Epidermal melanocyte (primary cell): ENCODE data around the gene PREX1.

Source experiments
- DNase-seq: peaks from one replicate; pipeline ENCODE4 v3.0.0; 2011; ENCODE audit warnings: low spot score; ENCODE audit not compliant: insufficient read length

PREX1 gene

DNA sequence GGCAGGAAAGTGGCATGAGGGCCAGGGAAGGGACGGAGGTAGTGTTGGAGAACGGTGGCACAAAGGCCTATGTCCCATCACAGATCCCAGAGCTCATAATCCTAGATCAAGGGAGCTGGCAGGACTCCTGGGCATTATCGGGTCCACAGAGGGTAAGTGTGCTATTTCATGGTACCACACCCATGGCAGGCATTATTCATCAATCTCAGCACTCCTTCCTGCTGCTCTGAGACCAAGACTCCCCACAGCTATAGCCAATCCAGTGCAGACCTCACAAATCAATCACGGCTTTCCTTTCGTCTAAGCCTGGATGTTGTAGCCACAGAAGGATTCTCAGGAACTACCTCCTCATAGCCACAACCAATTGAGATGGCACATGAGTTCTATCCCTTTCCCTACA, 187.9 kb downstream of the PREX1 start:
- DNase-seq = no peak

DNA sequence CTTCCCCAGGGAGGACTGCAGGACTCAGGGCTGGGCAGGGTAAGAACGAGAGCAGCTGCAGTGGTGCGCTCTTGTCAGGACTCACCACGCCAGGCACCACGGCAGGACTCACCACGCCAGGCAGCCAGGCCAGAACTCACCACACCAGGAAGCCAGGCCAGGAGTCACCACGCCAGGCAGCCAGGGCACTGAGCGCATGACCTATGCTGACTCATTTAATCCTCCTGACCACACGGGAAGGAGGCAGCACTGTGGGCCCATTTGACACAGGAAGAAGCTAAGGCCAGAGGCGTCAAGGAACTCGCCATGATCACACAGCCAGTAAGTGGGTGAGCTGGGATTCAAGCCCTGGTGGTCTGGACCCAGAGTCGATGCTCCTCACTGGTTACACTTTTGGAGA, 189.3 kb downstream of the PREX1 start:
- DNase-seq = no peak

DNA sequence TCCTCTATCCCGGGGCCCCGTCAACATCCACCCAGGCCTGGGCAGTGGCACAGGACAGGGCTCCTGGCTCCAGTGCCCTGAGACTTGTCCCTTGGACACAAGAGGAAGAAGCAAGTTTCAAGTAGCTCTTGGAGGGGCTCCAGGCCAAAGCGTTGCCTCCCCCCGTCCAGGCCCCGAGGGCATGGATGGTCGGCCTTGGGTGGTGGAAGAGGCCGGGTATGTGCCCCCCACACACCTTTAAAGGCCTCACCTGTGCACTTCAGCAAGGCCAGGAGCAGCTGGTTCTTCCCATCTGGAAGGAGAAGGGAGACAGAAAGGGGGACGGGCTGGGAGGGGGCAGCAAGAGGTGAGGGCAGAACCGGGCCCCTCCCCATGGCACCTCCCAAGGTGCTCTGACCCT, 190.3 kb downstream of the PREX1 start:
- DNase-seq = no peak

DNA sequence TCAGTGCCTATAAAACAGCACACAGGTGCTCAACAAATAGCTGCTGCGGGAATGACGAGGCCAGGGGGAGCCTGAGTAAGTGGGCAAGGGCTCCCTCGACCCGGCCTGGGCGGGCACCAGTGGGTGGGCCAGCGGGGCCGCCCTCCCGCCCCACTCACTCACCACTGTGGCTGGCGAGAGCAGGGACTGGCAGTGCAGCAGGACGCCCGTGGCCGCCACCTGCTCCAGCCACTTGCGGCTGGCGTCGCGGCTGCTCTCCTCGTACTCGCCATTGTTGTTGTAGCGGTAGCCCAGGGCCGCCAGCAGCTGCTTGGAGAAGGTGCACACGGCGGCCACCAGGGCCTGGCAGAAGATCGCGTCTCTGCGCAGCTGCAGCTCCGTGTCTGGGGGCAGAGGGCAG, 191.5 kb downstream of the PREX1 start:
- no peak for DNase-seq

DNA sequence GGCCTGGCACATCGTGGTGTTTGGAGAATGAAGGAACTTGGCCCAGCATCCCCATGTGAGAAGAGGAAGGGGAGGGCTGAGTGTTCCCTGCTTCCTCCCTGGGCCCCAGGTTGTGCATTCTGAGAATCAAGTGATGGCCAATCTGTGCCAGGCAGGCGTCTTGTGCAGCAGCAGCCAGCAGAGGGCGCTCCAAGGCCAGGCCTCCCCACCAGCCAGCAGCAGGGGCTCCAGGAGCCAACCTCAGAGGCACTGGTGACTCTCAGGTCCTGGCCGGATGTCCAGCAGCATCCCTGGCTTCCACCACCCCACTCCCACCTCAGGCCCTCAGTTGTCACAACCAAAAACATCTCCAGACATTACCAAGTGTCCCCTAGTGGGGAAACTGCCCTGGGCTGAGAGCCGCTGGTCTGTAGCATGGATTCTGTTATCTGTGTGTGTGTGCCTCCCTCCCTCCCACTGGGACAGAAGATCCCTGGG, 192.0 kb downstream of the PREX1 start:
- DNase-seq = peak; percentile 61

DNA sequence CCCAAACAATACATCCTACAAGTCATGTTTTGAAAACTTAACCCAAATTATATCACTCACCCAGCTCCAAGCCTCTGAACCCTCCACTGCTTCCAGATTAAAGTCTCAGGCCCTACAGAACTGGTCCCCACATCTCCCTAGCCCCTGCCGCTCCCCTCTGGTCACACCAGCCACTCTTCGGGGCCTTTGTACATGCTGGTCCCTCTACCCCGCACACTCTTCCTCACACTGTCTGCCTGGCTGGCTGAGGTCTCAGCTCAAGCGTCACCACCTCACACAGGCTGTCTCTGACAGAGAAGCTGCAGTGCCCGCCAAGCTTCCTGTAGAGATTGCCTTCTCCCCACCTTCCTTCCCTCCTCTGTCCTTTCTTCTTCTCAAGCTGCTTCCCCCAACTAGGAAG, 192.4 kb downstream of the PREX1 start:
- DNase-seq = no peak

DNA sequence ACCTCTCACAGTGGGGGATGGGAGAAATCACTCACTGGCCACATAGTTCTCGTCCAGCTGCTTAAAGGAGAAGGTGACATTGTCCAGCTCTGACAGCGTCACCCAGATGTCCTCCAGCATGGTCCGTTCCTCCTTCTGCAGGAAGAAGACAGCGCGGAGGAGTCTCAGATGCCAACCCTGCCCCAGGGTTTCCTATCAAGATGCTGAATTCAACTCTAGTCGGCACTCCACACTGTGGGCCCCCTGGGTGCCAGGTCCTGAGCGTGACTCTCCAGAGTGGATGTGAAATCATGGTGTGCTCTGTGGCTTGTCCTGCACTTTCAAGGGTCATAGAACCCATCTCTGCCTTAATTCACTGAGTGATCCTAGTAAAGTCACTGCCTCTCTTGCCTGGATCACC, 193.2 kb downstream of the PREX1 start:
- DNase-seq = no peak

DNA sequence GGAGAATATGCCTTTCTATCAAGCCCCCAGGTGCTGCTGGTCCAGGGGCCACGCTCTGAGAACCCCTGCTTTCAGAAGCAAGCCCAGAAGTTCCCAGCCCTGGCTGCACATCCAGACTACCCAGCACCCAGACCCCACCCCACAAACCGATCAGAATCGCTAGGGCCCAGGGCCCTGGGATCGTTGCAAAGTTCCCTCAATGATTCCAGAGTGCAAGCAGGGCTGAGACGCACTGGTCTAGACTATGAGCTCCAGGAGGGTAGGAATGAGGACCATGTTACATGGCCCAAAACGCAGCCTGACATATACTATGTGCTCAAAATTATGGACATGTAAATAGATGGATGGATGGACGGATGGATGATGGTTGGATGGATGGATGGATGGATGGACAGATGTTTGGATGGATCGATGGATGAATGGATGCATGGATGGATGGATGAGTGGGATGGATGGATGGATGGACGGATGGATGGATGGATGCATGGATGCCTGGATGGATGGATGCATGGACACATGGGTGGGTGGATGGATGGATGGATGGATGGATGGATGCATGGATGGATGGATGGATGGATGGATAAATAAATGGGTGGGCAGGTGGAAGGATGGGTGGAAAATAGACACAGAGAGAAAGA, 194.1 kb downstream of the PREX1 start:
- no peak for DNase-seq

DNA sequence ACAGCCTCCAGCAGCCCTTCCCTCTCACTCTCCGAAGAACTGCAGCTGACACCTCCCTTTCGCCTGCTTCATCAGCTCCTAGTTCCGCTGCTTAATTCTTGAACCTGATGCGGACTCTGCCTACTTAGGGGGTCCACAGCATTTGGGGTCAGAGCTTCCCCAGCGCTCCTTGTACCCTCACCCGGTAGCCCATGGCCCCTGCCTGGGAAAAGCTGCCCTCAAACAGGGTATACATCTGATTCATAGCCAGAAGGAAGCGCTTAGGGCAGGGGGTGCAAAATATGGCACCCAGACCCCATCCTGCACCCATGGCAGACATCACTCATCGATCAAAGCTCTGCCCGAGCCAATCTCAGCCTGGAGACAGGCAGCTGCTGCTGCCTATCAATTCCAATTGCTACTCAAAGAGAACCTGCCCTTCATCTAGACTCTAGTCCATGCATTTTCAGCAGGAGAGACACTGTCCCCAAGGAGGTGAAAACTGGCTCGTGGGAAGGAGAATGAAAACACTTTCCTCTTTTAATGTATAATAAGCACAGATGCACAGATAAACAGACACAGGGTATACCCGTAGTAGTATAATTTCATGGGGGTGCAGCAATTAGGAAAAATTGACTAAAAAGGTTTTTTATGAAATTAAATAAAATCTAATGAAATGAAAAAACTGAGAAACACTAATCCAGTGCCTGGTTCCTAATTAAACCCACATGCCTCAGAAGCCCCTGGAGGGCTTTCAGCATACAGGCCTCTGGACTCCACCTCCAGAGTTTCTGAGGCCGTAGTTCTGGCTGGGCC, 194.8 kb downstream of the PREX1 start:
- DNase-seq = no peak

DNA sequence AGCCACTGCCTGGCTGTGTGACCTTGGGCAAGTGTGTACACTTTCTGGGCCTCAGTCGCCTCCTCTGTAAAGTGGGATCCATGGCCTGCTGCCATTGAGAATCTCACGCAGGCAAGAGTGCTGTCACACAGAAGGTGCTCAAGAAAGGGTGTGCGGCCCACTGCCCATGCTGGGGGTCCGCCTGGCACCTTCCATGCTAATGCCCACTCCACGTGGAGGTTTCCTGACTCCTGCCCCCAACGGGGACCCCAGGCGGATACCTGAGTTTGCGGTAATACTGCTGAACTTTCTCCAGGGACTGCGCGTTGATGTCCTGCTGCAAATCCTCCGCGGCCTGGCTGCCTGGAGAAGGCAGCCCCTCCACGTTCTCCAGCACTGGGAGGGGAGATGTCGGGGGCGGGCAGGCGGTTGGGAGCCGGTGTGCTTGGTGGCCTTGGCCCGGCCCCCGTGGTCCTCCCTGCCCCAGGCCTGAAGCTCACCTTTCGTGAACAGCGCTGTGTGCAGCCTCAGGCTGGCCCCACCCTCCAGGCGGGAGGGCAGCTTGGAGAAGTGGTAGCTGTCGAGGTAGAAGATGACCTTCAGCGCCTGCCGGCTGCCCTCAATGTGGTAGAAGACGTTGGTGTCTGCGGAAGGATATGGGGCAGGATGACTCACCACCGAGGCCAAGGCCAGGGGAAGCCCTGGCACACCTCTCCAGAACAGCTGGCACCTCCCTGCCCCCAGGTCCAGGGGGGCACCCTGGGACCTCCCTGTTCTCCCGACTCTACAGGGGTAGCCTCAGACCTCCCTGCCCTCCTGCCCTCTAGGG, 195.6 kb downstream of the PREX1 start:
- DNase-seq = no peak

DNA sequence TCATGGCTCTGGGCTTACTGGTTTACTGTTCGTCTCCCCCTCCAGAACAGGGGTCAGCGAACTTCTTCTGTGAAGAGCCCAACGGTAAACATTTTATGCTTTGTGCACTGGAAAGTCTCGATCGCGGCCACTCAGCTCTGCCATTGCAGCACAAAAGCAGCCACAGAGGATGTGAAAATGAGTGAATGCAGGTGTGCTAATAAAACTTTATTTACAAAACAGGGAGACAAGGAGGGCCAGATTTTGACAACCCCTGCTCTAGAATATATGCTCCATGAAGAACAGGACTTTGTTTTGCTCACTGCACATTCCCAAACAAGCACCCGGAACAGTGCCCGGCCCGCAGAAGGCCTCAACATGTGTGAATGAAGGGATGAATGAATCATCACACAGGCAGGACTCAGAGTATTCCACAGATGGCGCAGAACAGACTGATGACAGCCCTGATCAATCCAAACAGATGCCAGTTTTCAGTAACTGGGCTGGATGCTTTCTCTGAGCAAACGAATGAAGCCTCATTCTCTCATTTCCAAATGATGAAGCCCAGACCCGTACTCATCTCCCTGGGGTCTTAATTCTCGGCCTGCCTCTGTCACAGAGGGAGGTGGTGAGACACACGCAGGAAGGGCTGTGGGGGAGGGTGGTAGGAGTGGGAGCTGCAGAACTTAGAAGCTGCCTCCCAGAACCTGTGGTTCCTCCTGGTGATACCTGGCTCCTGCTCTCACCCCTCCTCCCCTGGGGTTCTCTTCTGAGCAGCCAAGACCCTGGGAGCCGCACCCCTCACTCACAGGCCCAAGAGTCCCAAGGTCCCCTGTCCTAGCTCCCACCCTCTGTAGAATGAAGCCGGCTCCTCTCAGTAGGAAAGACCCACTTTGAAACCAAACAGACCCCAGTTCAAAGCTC, 196.4 kb downstream of the PREX1 start:
- DNase-seq = peak; percentile 49

DNA sequence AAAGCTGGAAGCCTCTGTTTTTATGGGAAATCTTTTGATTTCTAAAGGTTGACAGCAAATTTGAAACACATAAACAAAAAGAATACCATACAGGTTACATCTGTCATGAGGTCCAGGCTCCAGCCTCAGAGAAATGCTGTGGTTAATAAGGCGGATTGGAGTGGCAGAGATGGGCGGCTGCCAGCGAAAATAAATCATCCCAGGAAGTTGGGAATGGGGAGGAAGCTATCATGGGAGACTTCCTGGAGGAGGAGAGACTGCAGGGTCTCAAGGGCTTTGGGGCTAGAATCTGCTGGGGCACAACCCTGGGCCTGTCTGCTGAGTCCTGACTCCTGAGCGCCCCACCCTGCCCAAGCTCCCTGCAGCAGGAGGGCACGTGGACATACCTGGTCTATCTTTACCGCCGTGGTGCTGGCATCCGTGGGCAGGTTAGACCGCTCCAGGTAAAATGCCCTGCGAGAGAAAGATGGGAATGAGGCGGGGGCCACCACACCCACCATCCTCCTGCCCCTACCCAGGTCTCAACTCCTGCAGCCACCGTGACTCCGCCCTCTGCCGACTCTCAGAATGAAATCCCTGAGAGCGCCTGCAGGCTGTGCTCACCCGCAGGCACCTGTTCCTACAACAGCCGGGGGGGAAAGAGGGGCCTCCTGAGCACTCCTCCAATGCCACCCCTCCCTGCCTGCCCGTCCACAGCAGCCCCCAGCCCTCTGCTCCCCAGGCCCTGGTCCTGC, 197.3 kb downstream of the PREX1 start:
- DNase-seq = no peak

DNA sequence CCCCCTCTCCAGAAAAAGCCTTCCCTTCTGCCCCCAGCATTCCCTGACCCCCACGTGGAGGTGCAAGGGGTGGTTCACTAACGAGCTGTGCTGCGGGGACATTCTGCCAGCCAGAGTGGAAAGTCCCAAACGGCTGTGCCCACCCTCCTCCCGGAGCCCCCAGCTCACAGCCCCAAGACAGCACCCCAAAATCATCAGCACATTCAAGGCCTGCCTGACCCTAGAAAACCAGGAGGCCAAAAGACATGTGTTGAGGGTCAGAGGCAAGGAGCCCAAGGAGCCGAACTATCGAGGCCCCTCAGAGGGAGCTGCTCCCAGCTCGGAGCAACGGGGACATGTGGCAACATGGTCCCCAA, 197.9 kb downstream of the PREX1 start:
- no peak for DNase-seq

DNA sequence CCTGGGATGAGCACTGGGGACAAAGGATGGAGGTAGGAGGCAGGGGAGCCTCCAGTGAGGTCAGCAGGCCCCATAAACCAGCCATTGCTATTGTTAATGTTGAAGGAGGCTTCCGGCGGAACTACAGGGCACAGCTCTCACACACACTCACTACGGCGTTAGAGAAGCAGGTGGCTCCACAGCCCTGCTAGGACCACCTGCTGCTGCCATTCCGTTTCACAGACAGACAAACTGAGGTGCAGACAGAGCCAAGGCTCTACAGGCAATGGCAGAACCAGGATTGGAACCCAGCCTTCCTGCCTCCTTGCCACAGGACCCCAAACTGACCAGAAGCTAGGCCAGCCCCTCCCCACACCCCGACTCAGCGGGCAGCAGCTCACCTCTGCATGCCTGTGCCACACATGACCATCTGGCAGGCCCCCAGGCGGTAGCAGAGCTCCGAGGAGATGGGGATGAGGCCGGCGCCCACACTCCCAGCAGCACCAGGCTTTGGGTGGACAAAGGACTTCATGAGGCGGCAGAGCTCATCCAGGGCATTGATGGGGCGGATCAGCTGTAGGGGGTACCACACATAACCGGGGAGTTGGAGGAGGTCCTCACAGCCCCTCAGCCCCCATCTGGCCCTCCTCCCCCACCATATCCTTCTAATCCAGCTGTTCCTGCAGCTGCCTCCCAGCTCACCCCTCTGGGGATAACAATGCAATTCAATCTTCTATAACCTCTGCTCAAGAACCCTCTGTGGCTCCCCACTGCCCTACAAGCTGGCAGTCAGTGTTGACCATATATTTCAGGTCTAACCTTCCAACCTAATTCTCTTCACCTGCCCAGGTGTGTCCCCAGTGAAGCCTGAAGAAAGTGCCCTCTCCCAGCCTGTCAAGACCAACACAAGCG, 198.5 kb downstream of the PREX1 start:
- DNase-seq = no peak

DNA sequence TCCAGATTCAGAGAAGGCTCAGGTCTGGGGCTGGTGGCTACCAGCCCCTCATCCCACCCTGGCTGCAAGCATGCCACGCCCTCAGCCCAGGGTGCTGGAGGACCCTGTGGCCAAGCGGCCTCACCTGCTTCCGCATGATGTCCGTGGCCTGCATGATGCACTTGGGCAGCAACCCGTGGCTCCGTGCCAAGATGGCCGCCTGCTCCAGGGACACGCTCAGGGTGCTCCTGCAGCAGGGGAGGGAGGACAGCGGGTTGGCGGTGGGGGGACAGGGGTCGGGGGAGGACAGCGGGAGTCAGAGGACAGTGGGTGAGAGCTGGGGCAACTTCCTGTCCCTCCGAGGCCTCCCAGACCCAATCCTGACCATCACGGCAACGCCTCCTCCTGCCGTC, 200.1 kb downstream of the PREX1 start:
- no peak for DNase-seq

DNA sequence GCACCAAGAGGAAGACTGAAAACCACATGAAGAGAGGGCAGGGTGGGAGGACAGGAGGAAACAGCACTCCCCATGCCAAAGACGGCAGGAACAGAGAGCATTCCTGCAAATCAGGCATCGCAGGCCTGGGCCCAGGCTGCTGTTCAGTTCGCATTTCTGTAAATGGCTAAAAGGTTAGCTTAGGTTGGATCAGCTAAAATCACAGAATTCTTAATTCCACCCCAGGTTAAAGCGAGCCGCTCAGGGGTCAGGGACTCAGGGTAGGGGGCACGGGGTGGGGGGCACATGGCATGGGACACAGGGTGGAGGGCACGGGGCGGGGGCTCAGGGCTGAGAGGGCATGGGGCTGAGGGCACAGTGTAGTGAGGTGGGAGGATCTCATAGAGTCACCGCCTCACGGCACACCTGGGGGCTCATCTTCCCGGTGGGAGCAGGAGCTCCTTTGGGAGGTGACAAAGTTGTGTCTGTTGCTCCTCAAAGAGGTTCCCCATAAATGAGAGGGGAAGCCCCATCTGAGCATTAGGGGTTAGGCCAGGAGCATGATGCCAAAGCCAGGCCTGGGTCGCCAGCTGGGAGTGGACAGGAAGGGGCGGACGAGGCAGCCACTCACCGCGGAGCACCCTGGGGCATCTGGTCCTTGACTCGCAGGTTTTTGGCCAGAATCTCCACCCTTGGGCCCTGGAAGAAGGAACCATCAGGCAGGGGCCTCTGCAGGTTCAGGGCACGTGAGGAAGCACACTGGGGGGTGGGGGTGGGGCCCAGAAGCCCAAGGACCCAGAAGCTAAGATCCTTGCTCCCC, 200.7 kb downstream of the PREX1 start:
- DNase-seq = no peak

DNA sequence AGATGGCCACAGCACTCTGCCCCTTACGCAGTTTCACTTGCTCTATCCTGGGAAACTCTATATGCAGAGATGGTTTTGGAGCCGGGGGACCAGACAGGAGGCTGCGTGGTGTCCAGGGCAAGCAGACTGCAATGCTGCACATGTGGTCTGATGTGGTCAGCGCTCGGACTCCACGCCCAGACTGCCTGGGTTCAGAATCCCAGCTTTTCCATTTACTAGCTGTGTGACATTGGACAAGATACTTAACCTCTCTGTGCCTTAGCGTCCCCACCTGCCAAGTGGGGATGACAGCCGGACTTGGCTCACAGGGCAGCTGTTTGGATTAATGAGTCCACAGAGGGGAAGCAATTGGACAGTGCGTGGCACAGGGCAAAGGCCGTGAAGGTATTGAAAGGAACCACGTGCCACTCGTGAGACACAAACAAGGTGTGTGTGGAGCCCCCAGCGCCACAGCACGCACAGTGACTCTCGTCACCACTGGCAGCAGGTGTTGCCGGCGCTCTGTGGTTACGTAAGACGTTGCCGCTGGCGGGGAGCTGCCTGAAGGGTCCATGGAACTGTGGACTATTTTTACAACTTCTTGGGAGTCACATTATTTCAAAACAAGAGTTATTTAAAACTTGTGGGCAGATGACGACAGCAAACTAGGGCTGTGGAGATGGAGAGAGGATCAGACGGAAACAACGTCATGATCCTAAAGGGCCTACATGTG, 201.4 kb downstream of the PREX1 start:
- DNase-seq = no peak
